ENCODE data around the gene KDM4C. TPM values are rescaled to one million over a fixed set of nuclear protein-coding genes. Genes with fewer than 3 reads are reported as not detected.
A peak's percentile ranks its signal among the peaks of the same experiment; 100 is the strongest.

The KDM4C gene
- total and polyA plus RNA-seq, 4 donors: 18.9 to 69.5 (median 29.1) TPM

- WGBS (ENCODE audit: insufficient coverage): 43% methylated on average over 1 of the region's 2 CpGs
Measured at GRCh38 chr9:7161469-7161868, 403.7 kb downstream of the KDM4C start.

DNA sequence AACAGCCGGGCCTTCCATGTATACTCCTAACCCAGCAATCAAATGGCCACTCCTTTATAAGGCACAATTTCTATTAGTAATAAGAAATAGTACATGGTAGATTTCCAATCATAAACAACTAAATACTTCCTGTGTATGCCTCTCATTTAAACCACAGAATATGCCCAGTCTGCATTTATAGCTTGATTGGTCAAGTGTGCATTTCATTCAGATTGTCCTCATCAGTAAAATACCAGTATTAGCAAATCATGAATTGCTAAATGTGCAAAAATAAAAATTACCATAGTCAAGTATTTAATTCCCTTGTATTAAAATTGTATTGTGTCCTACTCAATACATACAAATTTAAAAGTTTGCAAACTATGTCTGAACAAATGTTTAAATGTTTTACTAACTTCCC lies 406.2 kb downstream of the KDM4C start:
- H3K9me3 ChIP-seq (ENCODE audit: control insufficient read depth, insufficient read depth, low read length): no peaks in the 10 kb centered on the region
- H3K4me1 ChIP-seq (ENCODE audit: control insufficient read depth, insufficient read depth, low read length): no peaks in the 10 kb centered on the region
- H3K36me3 ChIP-seq (ENCODE audit: control insufficient read depth, insufficient read depth, low read length): no peaks in the 10 kb centered on the region
- H3K27me3 ChIP-seq (ENCODE audit: control insufficient read depth, insufficient read depth, low read length): no peaks in the 10 kb centered on the region
- DNase-seq (ENCODE audit: low read depth in 4 of 6, low spot score in 6 of 6): no peak
- WGBS (ENCODE audit: insufficient coverage): no CpG with 5 or more reads among the region's 1 CpG
- no peak overlapping the region for H3K27ac ChIP-seq (ENCODE audit: low read depth, low read length)
- no peak overlapping the region for H3K4me3 ChIP-seq (ENCODE audit: low read depth, low read length)

More at GRCh38 chr9:7161469-7161868, 403.7 kb downstream of the KDM4C start:
- Histone ChIP-seq H3K36me3 (ENCODE audit: control insufficient read depth, insufficient read depth, low read length) (no peaks in the 10 kb centered on the region), H3K27me3 (ENCODE audit: control insufficient read depth, insufficient read depth, low read length) (no peaks in the 10 kb centered on the region), H3K9me3 (ENCODE audit: control insufficient read depth, insufficient read depth, low read length) (no peaks in the 10 kb centered on the region), H3K4me3 (ENCODE audit: low read depth, low read length) (no peak overlapping the region), H3K27ac (ENCODE audit: low read depth, low read length) (no peak overlapping the region), H3K4me1 (ENCODE audit: control insufficient read depth, insufficient read depth, low read length) (no peaks in the 10 kb centered on the region)
- no peak for DNase-seq (ENCODE audit: low read depth in 4 of 6, low spot score in 6 of 6)

- Histone ChIP-seq H3K36me3 (ENCODE audit: control insufficient read depth, insufficient read depth, low read length) (no peaks in the 10 kb centered on the region), H3K4me1 (ENCODE audit: control insufficient read depth, insufficient read depth, low read length) (no peaks in the 10 kb centered on the region), H3K27me3 (ENCODE audit: control insufficient read depth, insufficient read depth, low read length) (no peaks in the 10 kb centered on the region), H3K9me3 (ENCODE audit: control insufficient read depth, insufficient read depth, low read length) (no peaks in the 10 kb centered on the region), H3K4me3 (ENCODE audit: low read depth, low read length) (no peak overlapping the region), H3K27ac (ENCODE audit: low read depth, low read length) (no peak overlapping the region)
- DNase-seq (ENCODE audit: low read depth in 4 of 6, low spot score in 6 of 6): peak in 1 of 6 donors; percentile 80
- WGBS (ENCODE audit: insufficient coverage): 53% methylated on average over 8 of the region's 13 CpGs
Measured at GRCh38 chr9:7164440-7165330, 406.9 kb downstream of the KDM4C start.

GRCh38 chr9:7165331-7165975 lies 407.7 kb downstream of the KDM4C start:
- H3K4me3 ChIP-seq (ENCODE audit: low read depth, low read length): no peak overlapping the region
- no peaks in the 10 kb centered on the region for H3K4me1 ChIP-seq (ENCODE audit: control insufficient read depth, insufficient read depth, low read length)
- no peak for DNase-seq (ENCODE audit: low read depth in 4 of 6, low spot score in 6 of 6)

GRCh38 chr9:7166074-7166473 lies 408.3 kb downstream of the KDM4C start:
- Histone ChIP-seq H3K4me3 (ENCODE audit: low read depth, low read length) (no peak overlapping the region), H3K9me3 (ENCODE audit: control insufficient read depth, insufficient read depth, low read length) (no peaks in the 10 kb centered on the region), H3K27ac (ENCODE audit: low read depth, low read length) (no peak overlapping the region), H3K27me3 (ENCODE audit: control insufficient read depth, insufficient read depth, low read length) (no peaks in the 10 kb centered on the region), H3K4me1 (ENCODE audit: control insufficient read depth, insufficient read depth, low read length) (no peaks in the 10 kb centered on the region), H3K36me3 (ENCODE audit: control insufficient read depth, insufficient read depth, low read length) (no peaks in the 10 kb centered on the region)
- 89% methylated on average over 1 of the region's 1 CpG for WGBS (ENCODE audit: insufficient coverage)
- DNase-seq (ENCODE audit: low read depth in 4 of 6, low spot score in 6 of 6): no peak

More at GRCh38 chr9:7165331-7165975, 407.7 kb downstream of the KDM4C start:
- H3K27me3 ChIP-seq (ENCODE audit: control insufficient read depth, insufficient read depth, low read length): no peaks in the 10 kb centered on the region
- no peaks in the 10 kb centered on the region for H3K36me3 ChIP-seq (ENCODE audit: control insufficient read depth, insufficient read depth, low read length)
- WGBS (ENCODE audit: insufficient coverage): 19% methylated on average over 3 of the region's 7 CpGs
- H3K27ac ChIP-seq (ENCODE audit: low read depth, low read length): no peak overlapping the region
- no peaks in the 10 kb centered on the region for H3K9me3 ChIP-seq (ENCODE audit: control insufficient read depth, insufficient read depth, low read length)

GRCh38 chr9:7169717-7170389 lies 412.1 kb downstream of the KDM4C start:
- WGBS (ENCODE audit: insufficient coverage): 50% methylated on average over 1 of the region's 3 CpGs
- Histone ChIP-seq H3K4me3 (ENCODE audit: low read depth, low read length) (no peak overlapping the region), H3K36me3 (ENCODE audit: control insufficient read depth, insufficient read depth, low read length) (no peaks in the 10 kb centered on the region), H3K27me3 (ENCODE audit: control insufficient read depth, insufficient read depth, low read length) (no peaks in the 10 kb centered on the region), H3K4me1 (ENCODE audit: control insufficient read depth, insufficient read depth, low read length) (peaks cover 8% of the 10 kb centered on the region), H3K9me3 (ENCODE audit: control insufficient read depth, insufficient read depth, low read length) (no peaks in the 10 kb centered on the region), H3K27ac (ENCODE audit: low read depth, low read length) (no peak overlapping the region)
- no peak for DNase-seq (ENCODE audit: low read depth in 4 of 6, low spot score in 6 of 6)

DNA sequence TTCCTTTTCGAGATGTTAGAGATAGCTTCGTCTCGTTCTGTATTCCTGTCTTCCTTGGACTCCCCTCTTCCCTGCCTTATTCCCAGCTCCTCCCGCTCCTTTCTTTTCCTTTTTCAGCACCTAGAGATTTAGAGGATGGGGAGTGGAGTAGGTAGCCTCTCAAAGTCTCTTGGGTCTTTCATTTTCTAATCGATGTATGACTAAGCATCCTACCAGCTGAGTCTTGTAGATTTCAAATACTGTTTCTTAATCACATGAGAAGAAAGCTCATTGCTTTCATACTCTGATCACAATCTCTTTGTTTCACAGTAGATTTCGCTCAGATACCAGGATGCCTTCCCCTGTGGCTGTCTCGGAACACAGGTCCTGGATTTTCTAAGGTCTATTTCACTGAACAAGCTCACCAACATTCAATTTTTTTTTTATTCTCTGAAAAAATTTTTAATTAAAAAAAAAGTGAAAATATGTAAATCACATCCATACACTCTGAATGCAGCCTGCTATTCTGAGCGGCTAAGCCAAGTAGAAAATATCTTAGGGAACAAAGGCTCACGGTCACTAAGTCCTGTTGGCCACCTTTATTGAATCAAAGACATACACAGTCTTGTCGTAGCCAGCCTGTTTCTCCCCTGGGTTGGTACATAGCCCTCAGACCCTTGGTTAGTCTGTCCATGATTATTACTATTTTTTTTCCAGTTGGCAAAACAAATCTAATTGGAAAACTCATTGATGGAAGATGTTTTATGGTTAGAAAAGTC lies 413.8 kb downstream of the KDM4C start:
- peak in 1 of 6 donors; percentile 51 for DNase-seq (ENCODE audit: low read depth in 4 of 6, low spot score in 6 of 6)
- H3K9me3 ChIP-seq (ENCODE audit: control insufficient read depth, insufficient read depth, low read length): no peaks in the 10 kb centered on the region
- no peaks in the 10 kb centered on the region for H3K27me3 ChIP-seq (ENCODE audit: control insufficient read depth, insufficient read depth, low read length)
- WGBS (ENCODE audit: insufficient coverage): 38% methylated on average over 3 of the region's 10 CpGs
- peaks cover 8% of the 10 kb centered on the region for H3K4me1 ChIP-seq (ENCODE audit: control insufficient read depth, insufficient read depth, low read length)
- H3K4me3 ChIP-seq (ENCODE audit: low read depth, low read length): no peak overlapping the region
- H3K27ac ChIP-seq (ENCODE audit: low read depth, low read length): no peak overlapping the region
- H3K36me3 ChIP-seq (ENCODE audit: control insufficient read depth, insufficient read depth, low read length): no peaks in the 10 kb centered on the region

- Histone ChIP-seq H3K4me1 (ENCODE audit: control insufficient read depth, insufficient read depth, low read length) (peaks cover 8% of the 10 kb centered on the region), H3K9me3 (ENCODE audit: control insufficient read depth, insufficient read depth, low read length) (no peaks in the 10 kb centered on the region), H3K27ac (ENCODE audit: low read depth, low read length) (no peak overlapping the region), H3K4me3 (ENCODE audit: low read depth, low read length) (no peak overlapping the region), H3K27me3 (ENCODE audit: control insufficient read depth, insufficient read depth, low read length) (no peaks in the 10 kb centered on the region), H3K36me3 (ENCODE audit: control insufficient read depth, insufficient read depth, low read length) (no peaks in the 10 kb centered on the region)
- peak in 2 of 6 donors; percentile 43 to 87 for DNase-seq (ENCODE audit: low read depth in 4 of 6, low spot score in 6 of 6)
- 43% methylated on average over 5 of the region's 11 CpGs for WGBS (ENCODE audit: insufficient coverage)
Measured at GRCh38 chr9:7172154-7173115, 414.7 kb downstream of the KDM4C start.
